GM23338 (cell line): ENCODE results near the gene GALNT13.

Source experiments
- CTCF ChIP-seq, 2 experiments: fragments of 200-600 bp in 1 of 2; sonication (generic) in 1 of 2; conservative IDR thresholded peaks; 2 replicates each; pipeline versions ENCODE4 v1.5.1 to v1.6.1; 2016 to 2017; ENCODE audit warnings: antibody characterized with exemption in 2 of 2, low read depth in 2 of 2, mild to moderate bottlenecking in 2 of 2, moderate library complexity in 1 of 2
- EZH2 ChIP-seq: fragments of 200-600 bp; sonication (generic); IDR thresholded peaks from one replicate; pipeline ENCODE4 v1.8.0; 2017; ENCODE audit warnings: antibody characterized with exemption, mild to moderate bottlenecking, low read depth; ENCODE audit not compliant: unreplicated experiment
- POLR2AphosphoS5 ChIP-seq: IDR thresholded peaks from 2 replicates; pipeline ENCODE4 v1.6.1; 2016; ENCODE audit warnings: antibody characterized with exemption, low read depth

- no peak for TF ChIP-seq EZH2
- TF ChIP-seq CTCF (conservative IDR thresholded peaks at IDR 0.05; ENCODE audit: low read depth in 2 of 2), result no peak
- no peak for TF ChIP-seq POLR2AphosphoS5
Observed at GRCh38 chr2:154433010-154433409, 561.3 kb downstream of the GALNT13 start.
